SK-N-SH (cell line): ENCODE measurements around the gene CKS1B. TPM values are rescaled to one million over a fixed set of nuclear protein-coding genes. Genes with fewer than 3 reads are reported as not detected.

ENCODE experiments used
- CTCF ChIA-PET: fragments of 300-600, 350-600 bp; formaldehyde crosslinking; extraction: SDS; loops from one replicate; lab custom pipeline; 2021; lab: Yijun Ruan, JAX
- POLR2A ChIA-PET: fragments of 350-600 bp; sonication (Branson Sonifier 250); formaldehyde crosslinking; extraction: SDS; loops from one replicate; lab custom pipeline; 2020; ENCODE audit warnings: antibody characterized with exemption, inconsistent platforms; lab: Yijun Ruan, JAX
- DNase-seq: peaks from one replicate; pipeline ENCODE4 v3.0.0; 2012
- H2AFZ ChIP-seq: fragments of 200-600 bp; sonication (generic); 2 replicates; pipeline ENCODE4 v1.8.1; 2016; ENCODE audit warnings: antibody characterized with exemption, mild to moderate bottlenecking, low read depth
- H3F3A ChIP-seq: fragments of 200-600 bp; sonication (generic); replicated peaks from 2 replicates; pipeline ENCODE3; 2016; ENCODE audit warnings: antibody characterized with exemption, mild to moderate bottlenecking; ENCODE audit not compliant: insufficient read depth
- H3K27ac ChIP-seq, 2 experiments: fragments of 200-500 bp in 1 of 2; fragments of 200-600 bp in 1 of 2; sonication (Bioruptor generic) in 1 of 2; sonication (generic), shearing (Covaris generic) in 1 of 2; 2 replicates each; pipeline versions ENCODE4 v1.5.1 to v1.6.1; 2014 to 2016; ENCODE audit warnings: low read depth in 2 of 2, inconsistent platforms in 1 of 2, low read length in 1 of 2, mild to moderate bottlenecking in 1 of 2, mixed read lengths in 1 of 2
- H3K27me3 ChIP-seq: fragments of 200-600 bp; sonication (generic), shearing (Covaris generic); 2 replicates; pipeline ENCODE4 v1.6.1; 2016; ENCODE audit warnings: mixed run types; ENCODE audit not compliant: insufficient read depth
- H3K36me3 ChIP-seq, 2 experiments: fragments of 200-500 bp in 1 of 2; fragments of 200-600 bp in 1 of 2; sonication (Bioruptor generic) in 1 of 2; sonication (generic) in 1 of 2; replicated peaks in 1 of 2; 2 replicates each; pipeline versions ENCODE3 to v1.5.1; 2014 to 2016; ENCODE audit warnings: low read length in 1 of 2, mild to moderate bottlenecking in 1 of 2; ENCODE audit not compliant: insufficient read depth in 2 of 2, control insufficient read depth in 1 of 2
- H3K4me1 ChIP-seq, 2 experiments: fragments of 200-500 bp in 1 of 2; fragments of 200-600 bp in 1 of 2; sonication (Bioruptor generic) in 1 of 2; sonication (generic), shearing (Covaris generic) in 1 of 2; 2 replicates each; pipeline versions ENCODE4 v1.5.1 to v1.6.1; 2014 to 2016; ENCODE audit warnings: low read depth in 1 of 2, low read length in 1 of 2, mixed run types in 1 of 2; ENCODE audit not compliant: insufficient read depth in 2 of 2, control insufficient read depth in 1 of 2
- H3K4me2 ChIP-seq: fragments of 200-600 bp; sonication (generic), shearing (Covaris generic); 2 replicates; pipeline ENCODE4 v1.6.1; 2017; ENCODE audit warnings: mixed run types
- H3K4me3 ChIP-seq, 2 experiments: fragments of 200-500 bp in 1 of 2; fragments of 200-600 bp in 1 of 2; sonication (Bioruptor generic) in 1 of 2; sonication (generic), shearing (Covaris generic) in 1 of 2; 2 replicates each; pipeline versions ENCODE4 v1.5.1 to v1.8.1; 2014 to 2016; ENCODE audit warnings: low read depth in 2 of 2, inconsistent platforms in 1 of 2, low read length in 1 of 2, mild to moderate bottlenecking in 1 of 2, mixed read lengths in 1 of 2, moderate library complexity in 1 of 2
- H3K79me2 ChIP-seq: fragments of 200-600 bp; sonication (generic); 2 replicates; pipeline ENCODE4 v1.8.1; 2017; ENCODE audit warnings: mild to moderate bottlenecking; ENCODE audit not compliant: insufficient read depth
- H3K9ac ChIP-seq: fragments of 200-600 bp; sonication (generic); 2 replicates; pipeline ENCODE4 v1.6.1; 2017; ENCODE audit warnings: mixed run types
- H3K9me2 ChIP-seq: fragments of 200-600 bp; sonication (generic); 2 replicates; pipeline ENCODE4 v1.6.1; 2017; ENCODE audit warnings: mixed run types
- H3K9me3 ChIP-seq: fragments of 200-600 bp; sonication (generic); 2 replicates; pipeline ENCODE4 v1.6.1; 2017; ENCODE audit warnings: mixed run types, mild to moderate bottlenecking, moderate library complexity
- H4K20me1 ChIP-seq: fragments of 200-600 bp; sonication (generic); 2 replicates; pipeline ENCODE4 v1.6.1; 2017; ENCODE audit warnings: mild to moderate bottlenecking, mixed run types; ENCODE audit not compliant: insufficient read depth
- CHD2 ChIP-seq: fragments of 150-350 bp; IDR thresholded peaks from 2 replicates; pipeline ENCODE4 v1.6.1; 2018; ENCODE audit warnings: low read length; ENCODE audit not compliant: partially characterized antibody
- CTCF ChIP-seq: fragments of 200-600 bp; sonication (generic); IDR thresholded peaks from 2 replicates; pipeline ENCODE4 v1.6.1; 2017; ENCODE audit warnings: antibody characterized with exemption, mild to moderate bottlenecking, moderate library complexity
- ELF1 ChIP-seq: IDR thresholded peaks from 2 replicates; pipeline ENCODE4 v1.4.0; 2012
- EP300 ChIP-seq, 2 experiments: IDR thresholded peaks; 2 replicates each; pipeline versions ENCODE4 v1.4.0 to v1.6.1; 2012; ENCODE audit warnings: borderline replicate concordance in 1 of 2, low read depth in 1 of 2, low read length in 1 of 2
- EZH2phosphoT487 ChIP-seq: fragments of 200-600 bp; sonication (generic); IDR thresholded peaks from 2 replicates; pipeline ENCODE4 v1.6.1; 2017; ENCODE audit warnings: low read depth, mixed run types, mild to moderate bottlenecking, antibody characterized with exemption, moderate library complexity, borderline replicate concordance
- FOSL2 ChIP-seq: IDR thresholded peaks from 2 replicates; pipeline ENCODE4 v1.4.0; 2012; ENCODE audit warnings: low read depth, mild to moderate bottlenecking, moderate library complexity, borderline replicate concordance
- FOXJ3 ChIP-seq: sonication (generic); formaldehyde crosslinking; IDR thresholded peaks from 2 replicates; pipeline ENCODE4 v1.5.1; 2020; ENCODE audit warnings: mild to moderate bottlenecking, missing genetic modification reagents
- FOXM1 ChIP-seq: IDR thresholded peaks from 2 replicates; pipeline ENCODE4 v1.4.0; 2012; ENCODE audit warnings: low read depth, mild to moderate bottlenecking
- GABPA ChIP-seq: IDR thresholded peaks from 2 replicates; pipeline ENCODE4 v1.4.0; 2012; ENCODE audit warnings: low read depth, mild to moderate bottlenecking
- GATA2 ChIP-seq: sonication (generic); formaldehyde crosslinking; IDR thresholded peaks from 2 replicates; pipeline ENCODE4 v1.5.0; 2020; ENCODE audit warnings: mild to moderate bottlenecking, missing genetic modification reagents
- IRF3 ChIP-seq: fragments of 150-350 bp; IDR thresholded peaks from 2 replicates; pipeline ENCODE4 v1.6.1; 2016; ENCODE audit warnings: mild to moderate bottlenecking, low read depth, low read length
- MAX ChIP-seq: IDR thresholded peaks from 2 replicates; pipeline ENCODE4 v1.4.0; 2012; ENCODE audit warnings: low read depth
- MEF2A ChIP-seq: IDR thresholded peaks from 2 replicates; pipeline ENCODE4 v1.4.0; 2012; ENCODE audit warnings: low read depth, borderline replicate concordance
- MXI1 ChIP-seq: IDR thresholded peaks from 2 replicates; pipeline ENCODE4 v1.6.1; 2012; ENCODE audit warnings: mild to moderate bottlenecking, low read depth, low read length, improper control_type of control experiment
- NRF1 ChIP-seq: IDR thresholded peaks from 2 replicates; pipeline ENCODE4 v1.6.1; 2012; ENCODE audit warnings: low read depth, mild to moderate bottlenecking, low read length
- PBX3 ChIP-seq: IDR thresholded peaks from 2 replicates; pipeline ENCODE4; 2012
- RAD21 ChIP-seq: IDR thresholded peaks from 2 replicates; pipeline ENCODE4 v1.6.1; 2012; ENCODE audit warnings: mild to moderate bottlenecking, low read length
- RCOR1 ChIP-seq: fragments of 150-350 bp; IDR thresholded peaks from 2 replicates; pipeline ENCODE4 v1.6.1; 2017; ENCODE audit warnings: antibody characterized with exemption, low read length
- RFX5 ChIP-seq: IDR thresholded peaks from 2 replicates; pipeline ENCODE4 v1.6.1; 2012; ENCODE audit warnings: mild to moderate bottlenecking, improper control_type of control experiment, low read length
- RXRA ChIP-seq: IDR thresholded peaks from 2 replicates; pipeline ENCODE4 v1.4.0; 2012; ENCODE audit warnings: low read depth, mild to moderate bottlenecking, borderline replicate concordance
- SMC3 ChIP-seq: IDR thresholded peaks from 2 replicates; pipeline ENCODE4 v1.6.1; 2012; ENCODE audit warnings: low read depth, low read length, improper control_type of control experiment
- TAF1 ChIP-seq: IDR thresholded peaks from 2 replicates; pipeline ENCODE4 v1.6.1; 2012; ENCODE audit warnings: low read depth, mild to moderate bottlenecking, low read length, moderate library complexity, borderline replicate concordance
- TEAD4 ChIP-seq: IDR thresholded peaks from 2 replicates; pipeline ENCODE4 v1.4.0; 2012; ENCODE audit warnings: mild to moderate bottlenecking, borderline replicate concordance; ENCODE audit not compliant: insufficient read depth
- USF1 ChIP-seq: IDR thresholded peaks from 2 replicates; pipeline ENCODE4 v1.4.0; 2012; ENCODE audit warnings: low read depth, borderline replicate concordance
- YY1 ChIP-seq: IDR thresholded peaks from 2 replicates; pipeline ENCODE4 v1.4.0; 2012; ENCODE audit warnings: low read depth, mild to moderate bottlenecking
- WGBS: methylation state at CpG from one replicate; pipeline ENCODE4 v1.1.6; 2017; ENCODE audit warnings: low lambda C conversion rate; 5-methylcytosine and 5-hydroxymethylcytosine counted together
- polyA plus RNA-seq, 3 experiments: library from polyadenylated mRNA; depleted of rRNA; stranded (reverse); fragments of >200 nt; gene quantifications; 2 replicates each; pipeline ENCODE4 v1.2.3, GENCODE V29; 2012

Gene CKS1B
- polyA plus RNA-seq, 1 of the 3 experiments (the other 2 are of a cell fraction) = 308 TPM

- Histone ChIP-seq H3K4me2 (peak within 1 kb of the TSS; percentile 87), H4K20me1 (no peaks in the 10 kb centered on the region), H3K9me2 (no peaks in the 10 kb centered on the region), H3K4me1 (peaks cover 0 to 51% of the 10 kb centered on the region in 2 experiments; a peak in 3 of 4 replicates), H3F3A (peaks cover 15% of the 10 kb centered on the region), H3K27ac (peak within 1 kb of the TSS; percentile 90 to 91), H3K9me3 (no peaks in the 10 kb centered on the region), H3K36me3 (peaks cover 0 to 28% of the 10 kb centered on the region in 2 experiments), H3K79me2 (peaks cover 16% of the 10 kb centered on the region), H2AFZ (peak within 1 kb of the TSS; percentile 74), H3K4me3 (peak within 1 kb of the TSS; percentile 74 to 79), H3K9ac (peak within 1 kb of the TSS; percentile 75), H3K27me3 (no peaks in the 10 kb centered on the region)
- DNase-seq = peak; percentile 94
- CTCF ChIA-PET = interaction anchor here (0.6 to 37.5 kb wide), 16 partner anchors 9 to 618 kb away, joined by 3 to 640 read pairs (median 5); partner anchors contain the start of genes FLAD1, LENEP and ZBTB7B
- under 1% methylated on average over 18 of the region's 18 CpGs for WGBS
- POLR2A ChIA-PET = interaction anchor here (0.8 to 3.0 kb wide), 11 partner anchors 11 to 95 kb away, joined by 3 to 16 read pairs (median 3); partner anchors contain the start of genes ADAM15, LENEP and SHC1
- TF ChIP-seq CHD2 (peak; percentile 30), RCOR1 (no peak), FOXM1 (no peak), MXI1 (peak; percentile 15; the same call in 1 of the 2 replicates), MAX (no peak), EP300 (IDR thresholded peaks at IDR 0.05; ENCODE audit: borderline replicate concordance in 1 of 2, low read depth in 1 of 2, low read length in 1 of 2) (no peak), PBX3 (no peak), FOXJ3 (CRISPR knock-in tag) (no peak), IRF3 (no peak), RAD21 (peak; percentile 55), NRF1 (no peak), RFX5 (peak; percentile 30; the same call in 1 of the 2 replicates), SMC3 (peak; percentile 23), EZH2phosphoT487 (no peak), CTCF (peak; percentile 53), GABPA (no peak), USF1 (peak; percentile 88), GATA2 (CRISPR knock-in tag) (no peak), RXRA (no peak), ELF1 (no peak), YY1 (no peak), MEF2A (no peak), FOSL2 (no peak), TAF1 (no peak), TEAD4 (no peak)
Observed at GRCh38 chr1:154955718-154956543, 18.6 kb upstream of the CKS1B start, which contains the start of gene PBXIP1. TSS of gene PBXIP1 (minus strand) at chr1:154956099. CDS start at chr1:154953721, 2,378 bp downstream.
